HCT116 (cell line): Measurements from ENCODE around the gene LIN9.

Experiments
- CTCF ChIP-seq, 3 experiments: fragments of 200-600 bp in 1 of 3; sonication (generic) in 1 of 3; IDR thresholded peaks in 2 of 3; conservative IDR thresholded peaks in 1 of 3; 2 replicates each; pipeline ENCODE4 v1.5.1; 2012 to 2017; ENCODE audit warnings: low read depth in 2 of 3, low read length in 2 of 3, antibody characterized with exemption in 1 of 3, borderline replicate concordance in 1 of 3, control low read depth in 1 of 3, mild to moderate bottlenecking in 1 of 3, mixed read lengths in 1 of 3, mixed run types in 1 of 3, moderate library complexity in 1 of 3; ENCODE audit not compliant: insufficient read depth in 1 of 3
- EZH2phosphoT487 ChIP-seq: fragments of 200-600 bp; IDR thresholded peaks from 2 replicates; pipeline ENCODE4 v1.6.1; 2018; ENCODE audit warnings: antibody characterized with exemption, borderline replicate concordance

GRCh38 chr1:226220473-226221189 is 88.3 kb downstream of the LIN9 start:
- TF ChIP-seq EZH2phosphoT487 (no peak), CTCF (IDR thresholded peaks at IDR 0.05 in 2 of 3, conservative IDR thresholded peaks at IDR 0.05 in 1 of 3; ENCODE audit: borderline replicate concordance in 1 of 3, insufficient read depth in 1 of 3, low read depth in 2 of 3, low read length in 2 of 3) (no peak)
